CD14-positive monocyte (primary cell): Measurements from ENCODE around the gene SLIT1. TPM values are rescaled to one million over a fixed set of nuclear protein-coding genes. Genes with fewer than 3 reads are reported as not detected.

ENCODE experiments used
- DNase-seq, 3 donors: peaks; one replicate each; pipeline ENCODE4 v3.0.0-alpha.2; 2011 to 2022
- H2AFZ ChIP-seq: 2 replicates; pipeline ENCODE4 v1.6.0; 2012; ENCODE audit warnings: mild to moderate bottlenecking, low read depth, low read length, inconsistent platforms; ENCODE audit not compliant: insufficient read depth, poor library complexity, severe bottlenecking
- H3K27ac ChIP-seq, 2 donors: 1 replicate in 1 of 2; 2 replicates in 1 of 2; pipeline ENCODE4 v1.5.1; 2012 to 2013; ENCODE audit warnings: low read length in 2 of 2, control low read depth in 1 of 2, inconsistent platforms in 1 of 2, low read depth in 1 of 2, mild to moderate bottlenecking in 1 of 2
- H3K27me3 ChIP-seq, 2 donors: one replicate each; pipeline versions ENCODE4 v1.6.0 to v1.6.1; 2011 to 2013; ENCODE audit warnings: low read length in 2 of 2; ENCODE audit not compliant: control insufficient read depth in 2 of 2, insufficient read depth in 2 of 2
- H3K36me3 ChIP-seq, 2 donors: replicated peaks in 1 of 2; 1 replicate in 1 of 2; 2 replicates in 1 of 2; pipeline versions ENCODE4 v1.5.1 to v1.6.1; 2012 to 2013; ENCODE audit warnings: low read length in 2 of 2, control low read depth in 1 of 2, inconsistent platforms in 1 of 2, mild to moderate bottlenecking in 1 of 2; ENCODE audit not compliant: insufficient read depth in 2 of 2, control insufficient read depth in 1 of 2
- H3K4me1 ChIP-seq, 2 donors: 1 replicate in 1 of 2; 2 replicates in 1 of 2; pipeline versions ENCODE4 v1.5.1 to v1.6.1; 2012 to 2013; ENCODE audit warnings: low read length in 2 of 2, control low read depth in 1 of 2, inconsistent platforms in 1 of 2, mild to moderate bottlenecking in 1 of 2, moderate library complexity in 1 of 2; ENCODE audit not compliant: insufficient read depth in 2 of 2, control insufficient read depth in 1 of 2
- H3K4me2 ChIP-seq: replicated peaks from 2 replicates; pipeline ENCODE3; 2012; ENCODE audit warnings: low read length, moderate library complexity, mild to moderate bottlenecking; ENCODE audit not compliant: poor library complexity, severe bottlenecking; ENCODE audit errors: extremely low read depth
- H3K4me3 ChIP-seq, 3 experiments: fragments of 200-600 bp in 1 of 3; sonication (generic) in 1 of 3; replicated peaks in 1 of 3; 1 replicate in 2 of 3; 2 replicates in 1 of 3; pipeline ENCODE4 v1.5.1; 2011 to 2013; ENCODE audit warnings: low read length in 3 of 3, mild to moderate bottlenecking in 3 of 3, control low read depth in 2 of 3, low read depth in 2 of 3, inconsistent platforms in 1 of 3, moderate library complexity in 1 of 3
- H3K79me2 ChIP-seq: 2 replicates; pipeline ENCODE4 v1.6.0; 2012; ENCODE audit warnings: mild to moderate bottlenecking, control low read depth, inconsistent platforms, low read length, moderate library complexity; ENCODE audit not compliant: insufficient read depth
- H3K9ac ChIP-seq: 2 replicates; pipeline ENCODE4 v1.6.0; 2017; ENCODE audit warnings: low read length, mild to moderate bottlenecking; ENCODE audit not compliant: insufficient read depth, poor library complexity, severe bottlenecking
- H3K9me3 ChIP-seq, 2 donors: replicated peaks in 1 of 2; 1 replicate in 1 of 2; 2 replicates in 1 of 2; pipeline versions ENCODE4 v1.5.1 to v1.6.1; 2012 to 2013; ENCODE audit warnings: low read length in 2 of 2, control low read depth in 1 of 2; ENCODE audit not compliant: control insufficient read depth in 1 of 2, insufficient read depth in 1 of 2
- H4K20me1 ChIP-seq: 2 replicates; pipeline ENCODE4 v1.6.0; 2012; ENCODE audit warnings: mild to moderate bottlenecking, low read length, control low read depth, moderate library complexity; ENCODE audit not compliant: insufficient read depth
- H3K27ac Mint-ChIP-seq, 7 donors: one replicate each; pipeline ENCODE4 v1.8.0; 2020; ENCODE audit warnings: mild to moderate bottlenecking in 7 of 7, mixed read lengths in 7 of 7, moderate library complexity in 6 of 7, inconsistent platforms in 2 of 7
- H3K27me3 Mint-ChIP-seq, 3 donors: one replicate each; pipeline ENCODE4 v1.8.0; 2021 to 2022; ENCODE audit warnings: low read depth in 3 of 3, mild to moderate bottlenecking in 3 of 3, mixed read lengths in 3 of 3, moderate library complexity in 3 of 3, inconsistent platforms in 1 of 3
- H3K36me3 Mint-ChIP-seq, 2 donors: one replicate each; pipeline ENCODE4 v1.8.0; 2020; ENCODE audit warnings: mixed read lengths in 2 of 2, inconsistent platforms in 1 of 2, mild to moderate bottlenecking in 1 of 2
- H3K4me1 Mint-ChIP-seq: one replicate; pipeline ENCODE4 v1.8.0; 2020; ENCODE audit warnings: mild to moderate bottlenecking, mixed read lengths
- H3K4me3 Mint-ChIP-seq, 2 donors: one replicate each; pipeline ENCODE4 v1.8.0; 2020; ENCODE audit warnings: mild to moderate bottlenecking in 2 of 2, mixed read lengths in 2 of 2, moderate library complexity in 1 of 2
- H3K9me3 Mint-ChIP-seq, 7 donors: one replicate each; pipeline ENCODE4 v1.8.0; 2020 to 2022; ENCODE audit warnings: mixed read lengths in 7 of 7, mild to moderate bottlenecking in 6 of 7, moderate library complexity in 6 of 7, inconsistent platforms in 2 of 7
- WGBS: methylation state at CpG from one replicate; pipeline ENCODE4 v1.1.5; 2013; ENCODE audit warnings: missing lambda C conversion rate; ENCODE audit not compliant: insufficient coverage; 5-methylcytosine and 5-hydroxymethylcytosine counted together
- intact Hi-C, 2 donors: fragments of 100-400 bp; cut with micrococcal nuclease; formaldehyde crosslinking; loops; one replicate each; pipeline versions ENCODE4 v1.15.0 to v1.15.1; 2023
- polyA plus RNA-seq, 3 donors: library from polyadenylated mRNA; depleted of rRNA in 1 of 3; unstranded in 2 of 3; stranded (reverse) in 1 of 3; fragments of 300-500 nt in 2 of 3; fragments of >200 nt in 1 of 3; fragmentation: Illumina TruSeq in 2 of 3; gene quantifications; 1 replicate in 2 of 3; 2 replicates in 1 of 3; pipeline ENCODE4 v1.2.3, GENCODE V29; 2012 to 2021
- TF ChIP-seq, protein P1 (sequence below): fragments of 200-600 bp; IDR thresholded peaks from one replicate; pipeline ENCODE4 v1.8.0; 2022; ENCODE audit warnings: antibody characterized with exemption, mild to moderate bottlenecking

Gene SLIT1
- polyA plus RNA-seq, 3 donors = 0.05 to 0.81 (median 0.16) TPM

DNA sequence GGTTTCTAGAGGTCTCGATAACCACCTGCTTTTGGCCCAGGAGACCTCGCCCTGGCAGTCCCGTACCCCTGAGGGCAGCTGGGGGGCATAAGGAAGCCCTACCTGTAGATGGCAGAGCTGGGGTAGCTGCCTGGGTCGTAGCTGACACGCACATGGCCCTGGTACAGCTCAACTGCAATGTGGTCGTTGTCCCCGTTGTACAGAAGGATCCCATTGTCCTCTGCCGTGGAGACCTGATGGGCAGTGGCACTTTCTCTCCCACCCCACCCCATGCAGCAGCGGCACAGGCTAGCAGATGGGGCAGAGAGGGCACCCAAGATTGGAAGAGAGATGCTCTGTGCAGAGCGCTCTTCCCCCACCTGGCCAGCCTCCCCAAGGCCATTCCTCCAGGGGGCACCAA lies 181.2 kb downstream of the SLIT1 start:
- H3K4me3 Mint-ChIP-seq = no peak overlapping the region
- DNase-seq = no peak
- Histone ChIP-seq H3K9me3 (peaks cover 13 to 20% of the 10 kb centered on the region in 2 donors), H3K4me3 (no peak overlapping the region), H4K20me1 (no peaks in the 10 kb centered on the region), H3K4me2 (no peak overlapping the region), H3K4me1 (no peaks in the 10 kb centered on the region), H3K27me3 (no peaks in the 10 kb centered on the region), H3K9ac (no peak overlapping the region), H2AFZ (no peak overlapping the region), H3K36me3 (no peaks in the 10 kb centered on the region), H3K79me2 (no peaks in the 10 kb centered on the region), H3K27ac (no peak overlapping the region)
- WGBS = 96% methylated on average over 9 of the region's 10 CpGs
- peaks cover 0 to 10% (median 4%) of the 10 kb centered on the region in 3 donors for H3K27me3 Mint-ChIP-seq
- TF ChIP-seq, protein P1, sequence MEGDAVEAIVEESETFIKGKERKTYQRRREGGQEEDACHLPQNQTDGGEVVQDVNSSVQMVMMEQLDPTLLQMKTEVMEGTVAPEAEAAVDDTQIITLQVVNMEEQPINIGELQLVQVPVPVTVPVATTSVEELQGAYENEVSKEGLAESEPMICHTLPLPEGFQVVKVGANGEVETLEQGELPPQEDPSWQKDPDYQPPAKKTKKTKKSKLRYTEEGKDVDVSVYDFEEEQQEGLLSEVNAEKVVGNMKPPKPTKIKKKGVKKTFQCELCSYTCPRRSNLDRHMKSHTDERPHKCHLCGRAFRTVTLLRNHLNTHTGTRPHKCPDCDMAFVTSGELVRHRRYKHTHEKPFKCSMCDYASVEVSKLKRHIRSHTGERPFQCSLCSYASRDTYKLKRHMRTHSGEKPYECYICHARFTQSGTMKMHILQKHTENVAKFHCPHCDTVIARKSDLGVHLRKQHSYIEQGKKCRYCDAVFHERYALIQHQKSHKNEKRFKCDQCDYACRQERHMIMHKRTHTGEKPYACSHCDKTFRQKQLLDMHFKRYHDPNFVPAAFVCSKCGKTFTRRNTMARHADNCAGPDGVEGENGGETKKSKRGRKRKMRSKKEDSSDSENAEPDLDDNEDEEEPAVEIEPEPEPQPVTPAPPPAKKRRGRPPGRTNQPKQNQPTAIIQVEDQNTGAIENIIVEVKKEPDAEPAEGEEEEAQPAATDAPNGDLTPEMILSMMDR = no peak
- no peak overlapping the region for H3K27ac Mint-ChIP-seq
- H3K4me1 Mint-ChIP-seq = no peaks in the 10 kb centered on the region
- H3K36me3 Mint-ChIP-seq = no peaks in the 10 kb centered on the region
- peaks cover 13 to 25% (median 22%) of the 10 kb centered on the region in 7 donors for H3K9me3 Mint-ChIP-seq
- intact Hi-C loops = no loop called here

DNA sequence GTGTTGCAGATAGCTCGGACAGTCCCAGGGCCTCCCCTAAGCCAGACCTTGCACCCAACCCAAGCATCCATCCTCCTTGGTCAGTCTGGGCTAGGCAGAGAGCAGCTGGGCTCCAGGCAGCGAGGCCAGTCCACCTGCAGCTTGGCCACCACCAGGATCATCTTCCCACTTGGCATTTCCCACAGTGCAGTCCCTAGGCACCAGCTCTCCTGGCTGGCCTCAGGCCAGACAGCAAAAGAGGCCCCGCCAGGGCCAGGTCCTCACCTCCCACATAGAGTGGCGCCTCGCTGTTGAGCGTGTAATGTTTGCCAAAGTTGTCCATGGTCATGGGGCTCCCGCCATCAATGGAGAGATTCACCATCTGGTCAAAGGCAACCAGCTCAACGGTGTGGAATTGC lies 182.0 kb downstream of the SLIT1 start:
- DNase-seq = no peak
- Mint-ChIP-seq H3K27me3 (peaks cover 0 to 10% (median 4%) of the 10 kb centered on the region in 3 donors), H3K4me1 (no peaks in the 10 kb centered on the region), H3K27ac (no peak overlapping the region), H3K4me3 (no peak overlapping the region), H3K9me3 (peaks cover 13 to 25% (median 19%) of the 10 kb centered on the region in 7 donors), H3K36me3 (no peaks in the 10 kb centered on the region)
- intact Hi-C loops = no loop called here
- Histone ChIP-seq H3K9ac (no peak overlapping the region), H3K27ac (no peak overlapping the region), H3K9me3 (peaks cover 13 to 20% of the 10 kb centered on the region in 2 donors), H3K4me1 (no peaks in the 10 kb centered on the region), H4K20me1 (no peaks in the 10 kb centered on the region), H3K27me3 (no peaks in the 10 kb centered on the region), H3K79me2 (no peaks in the 10 kb centered on the region), H3K36me3 (no peaks in the 10 kb centered on the region), H3K4me2 (no peak overlapping the region), H2AFZ (no peak overlapping the region), H3K4me3 (no peak overlapping the region)
- TF ChIP-seq, protein P1 = no peak
- 98% methylated on average over 7 of the region's 8 CpGs for WGBS
